GM12878 (cell line): Measurements from ENCODE around the gene SCRN1. TPM values are rescaled to one million over a fixed set of nuclear protein-coding genes. Genes with fewer than 3 reads are reported as not detected.
A peak's percentile ranks its signal among the peaks of the same experiment; 100 is the strongest.

Experiments used
- ATAC-seq: fragments of 200-7000 bp; cut with Tn5 transposase; 3 replicates; pipeline ENCODE4 v1.9.1; 2020; ENCODE audit warnings: mild to moderate bottlenecking, moderate library complexity
- BruUV-seq: library from RNA; stranded (reverse); fragments of 400-500 nt; replicated peaks from 2 replicates; lab custom pipeline; 2021; lab: Mats Ljungman, UMichigan
- CTCF ChIA-PET: fragments of 300-600 bp; sonication (Branson Sonifier 250); formaldehyde crosslinking; extraction: SDS; loops from one replicate; lab custom pipeline; 2021; ENCODE audit warnings: inconsistent platforms; lab: Yijun Ruan, JAX
- POLR2A ChIA-PET: fragments of 350-600 bp; formaldehyde crosslinking; extraction: SDS; loops from one replicate; lab custom pipeline; 2021; ENCODE audit warnings: inconsistent platforms; lab: Charles Lee
- RAD21 ChIA-PET: fragments of 300-600 bp; sonication (Branson Sonifier 250); formaldehyde crosslinking; loops from one replicate; lab custom pipeline; 2023; ENCODE audit warnings: antibody characterized with exemption; ENCODE audit not compliant: unreplicated experiment; lab: Charles Lee
- SMC1A ChIA-PET: fragments of 300-600 bp; sonication (Branson Sonifier 250); formaldehyde crosslinking; loops from one replicate; lab custom pipeline; 2023; ENCODE audit not compliant: unreplicated experiment, uncharacterized antibody; lab: Charles Lee
- DNase-seq: peaks from one replicate; pipeline ENCODE4 v3.0.0-alpha.2; 2011; ENCODE audit warnings: low read depth, low spot score
- FAIRE-seq: peaks from 3 replicates; lab custom pipeline; 2011; peaks lifted over from hg19 to GRCh38; lab: Jason Lieb, UNC
- H2AFZ ChIP-seq: 2 replicates; pipeline ENCODE4 v1.6.0; 2011; ENCODE audit warnings: low read depth, low read length, control low read depth; ENCODE audit not compliant: control insufficient read depth
- H3K27ac ChIP-seq: 2 replicates; pipeline ENCODE4 v1.5.1; 2011; ENCODE audit warnings: control low read depth; ENCODE audit not compliant: control insufficient read depth, insufficient read depth
- H3K27me3 ChIP-seq, 2 experiments: replicated peaks in 1 of 2; 2 replicates each; pipeline versions ENCODE4 v1.6.0 to v1.6.1; 2011; ENCODE audit warnings: low read length in 1 of 2; ENCODE audit not compliant: control insufficient read depth in 2 of 2, insufficient read depth in 2 of 2
- H3K36me3 ChIP-seq, 2 experiments: 2 replicates each; pipeline ENCODE4 v1.5.1; 2011; ENCODE audit warnings: low read length in 1 of 2; ENCODE audit not compliant: control insufficient read depth in 2 of 2, insufficient read depth in 2 of 2
- H3K4me1 ChIP-seq: 2 replicates; pipeline ENCODE4 v1.6.1; 2011; ENCODE audit warnings: mild to moderate bottlenecking, low read length, moderate library complexity, mixed read lengths; ENCODE audit not compliant: control insufficient read depth, insufficient read depth
- H3K4me2 ChIP-seq: 2 replicates; pipeline ENCODE4 v1.6.0; 2011; ENCODE audit warnings: control low read depth; ENCODE audit not compliant: control insufficient read depth, insufficient read depth
- H3K4me3 ChIP-seq: fragments of 200-600 bp; sonication (generic); 2 replicates; pipeline ENCODE4 v1.5.1; 2016
- H3K79me2 ChIP-seq: 2 replicates; pipeline ENCODE4 v1.6.0; 2011; ENCODE audit warnings: low read length; ENCODE audit not compliant: control insufficient read depth, insufficient read depth
- H3K9ac ChIP-seq: 2 replicates; pipeline ENCODE4 v1.8.0; 2011; ENCODE audit warnings: low read length, control low read depth, mixed read lengths; ENCODE audit not compliant: control insufficient read depth, insufficient read depth
- H3K9me3 ChIP-seq: replicated peaks from 3 replicates; pipeline ENCODE4 v1.5.1; 2011; ENCODE audit warnings: mild to moderate bottlenecking, low read length; ENCODE audit not compliant: control insufficient read depth, insufficient read depth
- H4K20me1 ChIP-seq: 2 replicates; pipeline ENCODE4 v1.6.0; 2011; ENCODE audit not compliant: control insufficient read depth, insufficient read depth
- CREB1 ChIP-seq: IDR thresholded peaks from 2 replicates; pipeline ENCODE4 v1.6.1; 2012; ENCODE audit warnings: low read depth, mild to moderate bottlenecking, inconsistent platforms
- HDAC6 ChIP-seq: fragments of 200-600 bp; sonication (generic); IDR thresholded peaks from one replicate; pipeline ENCODE4 v1.8.0; 2017; ENCODE audit warnings: antibody characterized with exemption; ENCODE audit not compliant: unreplicated experiment
- JUNB ChIP-seq: IDR thresholded peaks from 2 replicates; pipeline ENCODE4 v1.6.1; 2016; ENCODE audit warnings: antibody characterized with exemption, mild to moderate bottlenecking
- NBN ChIP-seq: fragments of 450-650 bp; IDR thresholded peaks from 2 replicates; pipeline ENCODE4 v1.6.1; 2016
- POLR2AphosphoS5 ChIP-seq: IDR thresholded peaks from 2 replicates; pipeline ENCODE4 v1.6.1; 2011; ENCODE audit warnings: mild to moderate bottlenecking, low read length, inconsistent platforms
- RELA ChIP-seq: fragments of 450-650 bp; IDR thresholded peaks from 2 replicates; pipeline ENCODE4 v1.8.0; 2014; ENCODE audit warnings: borderline replicate concordance; ENCODE audit not compliant: partially characterized antibody
- RUNX3 ChIP-seq: IDR thresholded peaks from 2 replicates; pipeline ENCODE4 v1.6.1; 2012; ENCODE audit warnings: low read length, inconsistent platforms
- TAF1 ChIP-seq: IDR thresholded peaks from 2 replicates; pipeline ENCODE4 v1.6.1; 2011; ENCODE audit warnings: mild to moderate bottlenecking, low read depth, low read length, borderline replicate concordance
- TCF3 ChIP-seq: IDR thresholded peaks from 2 replicates; pipeline ENCODE4 v1.6.1; 2012; ENCODE audit warnings: low read depth, mild to moderate bottlenecking, low read length, borderline replicate concordance; ENCODE audit not compliant: insufficient read depth
- WGBS: methylation state at CpG from one replicate; pipeline ENCODE4 v1.1.6; 2016; ENCODE audit warnings: low lambda C conversion rate; ENCODE audit not compliant: insufficient replicate concordance, insufficient coverage; ENCODE audit errors: missing lambda C conversion rate; 5-methylcytosine and 5-hydroxymethylcytosine counted together
- in situ Hi-C: fragments of 300-500 bp; cut with MboI; formaldehyde crosslinking; loops from 9 replicates; pipeline ENCODE4 v1.14.3; 2018; ENCODE audit warnings: mixed read lengths
- intact Hi-C: fragments of 100-400 bp; cut with micrococcal nuclease; formaldehyde crosslinking; loops from one replicate; pipeline ENCODE4 v1.14.2; 2022; ENCODE audit not compliant: unreplicated experiment
- polyA plus RNA-seq, 11 experiments: library from polyadenylated mRNA; depleted of rRNA in 4 of 11; unstranded in 6 of 11; stranded (reverse) in 5 of 11; fragments of >200 nt; fragmentation: Nextera tagmentation in 4 of 11; fragmentation: Illumina TruSeq in 1 of 11; extraction: Ambion mirVana in 4 of 11; extraction: Trizol in 1 of 11; gene quantifications; 1 replicate in 1 of 11; 2 replicates in 10 of 11; pipeline versions ENCODE4 v1.2.1 to v1.2.3, GENCODE V29; 2011 to 2016; ENCODE audit warnings: inconsistent platforms in 2 of 11, missing spikeins in 2 of 11, low read depth in 1 of 11
- total RNA-seq, 4 experiments: library from RNA; depleted of rRNA in 3 of 4; stranded (reverse); fragments of >200 nt in 3 of 4; fragmentation: Illumina TruSeq in 1 of 4; extraction: Trizol in 1 of 4; gene quantifications; 2 replicates each; pipeline versions ENCODE4 v1.2.1 to v1.2.3, GENCODE V29; 2013 to 2021
- TF ChIP-seq, protein P1 (sequence below): IDR thresholded peaks from 2 replicates; pipeline ENCODE4 v1.6.1; 2011; ENCODE audit warnings: low read depth, low read length, improper control_type of control experiment, borderline replicate concordance
- TF ChIP-seq, protein P2 (sequence below): fragments of 150-350 bp; IDR thresholded peaks from 2 replicates; pipeline ENCODE4 v1.6.1; 2016; ENCODE audit warnings: low read depth, low read length
- TF ChIP-seq, protein P3 (sequence below): fragments of 450-650 bp; IDR thresholded peaks from 2 replicates; pipeline ENCODE4 v1.6.1; 2016; ENCODE audit warnings: mild to moderate bottlenecking
- TF ChIP-seq, protein P4 (sequence below): fragments of 450-650 bp; IDR thresholded peaks from 2 replicates; pipeline ENCODE4 v1.6.1; 2017; ENCODE audit warnings: mild to moderate bottlenecking, moderate library complexity

Gene SCRN1
- total and polyA plus RNA-seq, 10 of the 15 experiments (the other 5 are each of a cell fraction or from before 2014, with no cell fraction given): 11.1 to 67.6 (median 41.7) TPM

DNA sequence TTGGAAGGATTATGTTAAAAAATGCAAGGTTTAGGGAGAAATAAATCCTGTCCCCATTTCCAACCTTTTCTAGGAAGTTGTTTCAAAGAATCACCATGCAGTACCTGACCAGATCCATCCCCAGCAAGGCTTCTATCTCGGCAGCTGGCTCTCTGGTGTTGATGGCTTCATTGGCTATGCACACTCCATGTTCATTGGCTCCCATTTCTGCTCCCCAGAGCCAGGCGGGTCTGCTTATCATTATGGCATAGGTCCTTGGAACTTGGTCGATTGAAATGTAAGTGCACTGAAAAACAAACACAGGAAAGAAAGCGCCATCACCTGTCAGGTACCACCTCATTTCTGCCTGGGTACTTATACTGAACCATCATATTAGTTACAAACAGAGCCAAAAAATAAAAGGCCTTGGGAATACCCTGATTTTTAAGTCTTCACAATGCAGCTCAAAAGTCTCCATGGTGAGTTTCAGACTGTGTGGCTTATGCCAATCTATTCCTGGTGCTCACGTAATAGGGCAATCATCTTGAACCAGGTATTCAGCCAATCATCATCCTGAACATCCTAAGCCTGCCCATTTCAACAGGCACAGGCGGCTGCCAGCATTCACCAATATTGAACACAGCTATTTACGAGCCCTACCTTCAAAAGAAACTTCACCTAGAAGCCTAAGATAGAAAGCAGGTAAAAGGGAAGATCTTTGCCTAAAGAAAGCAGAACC, 34.4 kb downstream of the SCRN1 start:
- Histone ChIP-seq H3K9me3 (peaks cover 4% of the 10 kb centered on the region; the same call in 1 of the 3 replicates), H2AFZ (no peak overlapping the region), H3K27ac (0 out of 2 replicates have a peak overlapping the region, but pooled peaks have one; percentile 4), H3K4me3 (no peak overlapping the region), H4K20me1 (no peaks in the 10 kb centered on the region), H3K4me2 (no peak overlapping the region), H3K4me1 (peaks cover 17% of the 10 kb centered on the region), H3K79me2 (peaks cover 3% of the 10 kb centered on the region; the same call in 1 of the 2 replicates), H3K9ac (no peak overlapping the region), H3K36me3 (peaks cover 9 to 19% of the 10 kb centered on the region in 2 experiments; a peak in 3 of 4 replicates), H3K27me3 (no peaks in the 10 kb centered on the region)
- no peak for ATAC-seq
- DNase-seq: no peak
- intact Hi-C loops (no loop called here), in situ Hi-C loops (no loop called here)
- ChIA-PET RAD21 (interaction anchor here (0.9 to 3.3 kb wide), 4 partner anchors 105 to 120 kb away, joined by 3 to 14 read pairs (median 6); no protein-coding TSS in a partner anchor), CTCF (interaction anchor here (1.2 to 4.2 kb wide), 3 partner anchors 22 to 107 kb away, joined by 3 to 42 read pairs (median 15); no protein-coding TSS in a partner anchor), POLR2A (interaction anchor here (1.5 kb wide), 1 partner anchor 74 kb away, joined by 4 read pairs; no protein-coding TSS in a partner anchor), SMC1A (interaction anchor here (1.4 to 2.9 kb wide), 4 partner anchors 13 to 106 kb away, joined by 3 to 19 read pairs (median 6); no protein-coding TSS in a partner anchor)
- no TSS peak for BruUV-seq
- 96% methylated on average over 7 of the region's 7 CpGs for WGBS
- FAIRE-seq: no peak
- no peak for TF ChIP-seq TCF3
- TF ChIP-seq TAF1: no peak
- TF ChIP-seq POLR2AphosphoS5: no peak
- no peak for TF ChIP-seq CREB1
- TF ChIP-seq RELA: no peak
- no peak for TF ChIP-seq JUNB
- TF ChIP-seq RUNX3: no peak
- no peak for TF ChIP-seq HDAC6
- TF ChIP-seq, protein P1, sequence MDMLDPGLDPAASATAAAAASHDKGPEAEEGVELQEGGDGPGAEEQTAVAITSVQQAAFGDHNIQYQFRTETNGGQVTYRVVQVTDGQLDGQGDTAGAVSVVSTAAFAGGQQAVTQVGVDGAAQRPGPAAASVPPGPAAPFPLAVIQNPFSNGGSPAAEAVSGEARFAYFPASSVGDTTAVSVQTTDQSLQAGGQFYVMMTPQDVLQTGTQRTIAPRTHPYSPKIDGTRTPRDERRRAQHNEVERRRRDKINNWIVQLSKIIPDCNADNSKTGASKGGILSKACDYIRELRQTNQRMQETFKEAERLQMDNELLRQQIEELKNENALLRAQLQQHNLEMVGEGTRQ: no peak
- TF ChIP-seq, protein P2, sequence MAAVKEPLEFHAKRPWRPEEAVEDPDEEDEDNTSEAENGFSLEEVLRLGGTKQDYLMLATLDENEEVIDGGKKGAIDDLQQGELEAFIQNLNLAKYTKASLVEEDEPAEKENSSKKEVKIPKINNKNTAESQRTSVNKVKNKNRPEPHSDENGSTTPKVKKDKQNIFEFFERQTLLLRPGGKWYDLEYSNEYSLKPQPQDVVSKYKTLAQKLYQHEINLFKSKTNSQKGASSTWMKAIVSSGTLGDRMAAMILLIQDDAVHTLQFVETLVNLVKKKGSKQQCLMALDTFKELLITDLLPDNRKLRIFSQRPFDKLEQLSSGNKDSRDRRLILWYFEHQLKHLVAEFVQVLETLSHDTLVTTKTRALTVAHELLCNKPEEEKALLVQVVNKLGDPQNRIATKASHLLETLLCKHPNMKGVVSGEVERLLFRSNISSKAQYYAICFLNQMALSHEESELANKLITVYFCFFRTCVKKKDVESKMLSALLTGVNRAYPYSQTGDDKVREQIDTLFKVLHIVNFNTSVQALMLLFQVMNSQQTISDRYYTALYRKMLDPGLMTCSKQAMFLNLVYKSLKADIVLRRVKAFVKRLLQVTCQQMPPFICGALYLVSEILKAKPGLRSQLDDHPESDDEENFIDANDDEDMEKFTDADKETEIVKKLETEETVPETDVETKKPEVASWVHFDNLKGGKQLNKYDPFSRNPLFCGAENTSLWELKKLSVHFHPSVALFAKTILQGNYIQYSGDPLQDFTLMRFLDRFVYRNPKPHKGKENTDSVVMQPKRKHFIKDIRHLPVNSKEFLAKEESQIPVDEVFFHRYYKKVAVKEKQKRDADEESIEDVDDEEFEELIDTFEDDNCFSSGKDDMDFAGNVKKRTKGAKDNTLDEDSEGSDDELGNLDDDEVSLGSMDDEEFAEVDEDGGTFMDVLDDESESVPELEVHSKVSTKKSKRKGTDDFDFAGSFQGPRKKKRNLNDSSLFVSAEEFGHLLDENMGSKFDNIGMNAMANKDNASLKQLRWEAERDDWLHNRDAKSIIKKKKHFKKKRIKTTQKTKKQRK: no peak
- TF ChIP-seq, protein P3, sequence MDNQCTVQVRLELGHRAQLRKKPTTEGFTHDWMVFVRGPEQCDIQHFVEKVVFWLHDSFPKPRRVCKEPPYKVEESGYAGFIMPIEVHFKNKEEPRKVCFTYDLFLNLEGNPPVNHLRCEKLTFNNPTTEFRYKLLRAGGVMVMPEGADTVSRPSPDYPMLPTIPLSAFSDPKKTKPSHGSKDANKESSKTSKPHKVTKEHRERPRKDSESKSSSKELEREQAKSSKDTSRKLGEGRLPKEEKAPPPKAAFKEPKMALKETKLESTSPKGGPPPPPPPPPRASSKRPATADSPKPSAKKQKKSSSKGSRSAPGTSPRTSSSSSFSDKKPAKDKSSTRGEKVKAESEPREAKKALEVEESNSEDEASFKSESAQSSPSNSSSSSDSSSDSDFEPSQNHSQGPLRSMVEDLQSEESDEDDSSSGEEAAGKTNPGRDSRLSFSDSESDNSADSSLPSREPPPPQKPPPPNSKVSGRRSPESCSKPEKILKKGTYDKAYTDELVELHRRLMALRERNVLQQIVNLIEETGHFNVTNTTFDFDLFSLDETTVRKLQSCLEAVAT: no peak
- no peak for TF ChIP-seq NBN
- TF ChIP-seq, protein P4, sequence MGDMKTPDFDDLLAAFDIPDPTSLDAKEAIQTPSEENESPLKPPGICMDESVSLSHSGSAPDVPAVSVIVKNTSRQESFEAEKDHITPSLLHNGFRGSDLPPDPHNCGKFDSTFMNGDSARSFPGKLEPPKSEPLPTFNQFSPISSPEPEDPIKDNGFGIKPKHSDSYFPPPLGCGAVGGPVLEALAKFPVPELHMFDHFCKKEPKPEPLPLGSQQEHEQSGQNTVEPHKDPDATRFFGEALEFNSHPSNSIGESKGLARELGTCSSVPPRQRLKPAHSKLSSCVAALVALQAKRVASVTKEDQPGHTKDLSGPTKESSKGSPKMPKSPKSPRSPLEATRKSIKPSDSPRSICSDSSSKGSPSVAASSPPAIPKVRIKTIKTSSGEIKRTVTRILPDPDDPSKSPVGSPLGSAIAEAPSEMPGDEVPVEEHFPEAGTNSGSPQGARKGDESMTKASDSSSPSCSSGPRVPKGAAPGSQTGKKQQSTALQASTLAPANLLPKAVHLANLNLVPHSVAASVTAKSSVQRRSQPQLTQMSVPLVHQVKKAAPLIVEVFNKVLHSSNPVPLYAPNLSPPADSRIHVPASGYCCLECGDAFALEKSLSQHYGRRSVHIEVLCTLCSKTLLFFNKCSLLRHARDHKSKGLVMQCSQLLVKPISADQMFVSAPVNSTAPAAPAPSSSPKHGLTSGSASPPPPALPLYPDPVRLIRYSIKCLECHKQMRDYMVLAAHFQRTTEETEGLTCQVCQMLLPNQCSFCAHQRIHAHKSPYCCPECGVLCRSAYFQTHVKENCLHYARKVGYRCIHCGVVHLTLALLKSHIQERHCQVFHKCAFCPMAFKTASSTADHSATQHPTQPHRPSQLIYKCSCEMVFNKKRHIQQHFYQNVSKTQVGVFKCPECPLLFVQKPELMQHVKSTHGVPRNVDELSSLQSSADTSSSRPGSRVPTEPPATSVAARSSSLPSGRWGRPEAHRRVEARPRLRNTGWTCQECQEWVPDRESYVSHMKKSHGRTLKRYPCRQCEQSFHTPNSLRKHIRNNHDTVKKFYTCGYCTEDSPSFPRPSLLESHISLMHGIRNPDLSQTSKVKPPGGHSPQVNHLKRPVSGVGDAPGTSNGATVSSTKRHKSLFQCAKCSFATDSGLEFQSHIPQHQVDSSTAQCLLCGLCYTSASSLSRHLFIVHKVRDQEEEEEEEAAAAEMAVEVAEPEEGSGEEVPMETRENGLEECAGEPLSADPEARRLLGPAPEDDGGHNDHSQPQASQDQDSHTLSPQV: no peak
